Endothelial cell of umbilical vein (primary cell): Measurements from ENCODE around the gene KRT84. TPM values are rescaled to one million over a fixed set of nuclear protein-coding genes. Genes with fewer than 3 reads are reported as not detected.

Source experiments
- BruUV-seq: library from RNA; stranded (reverse); fragments of 400-500 nt; replicated peaks from 2 replicates; lab custom pipeline; 2021; lab: Mats Ljungman, UMichigan
- CTCF ChIA-PET: fragments of 300-600, 350-600 bp; sonication (Branson Sonifier 250); formaldehyde crosslinking; loops from one replicate; lab custom pipeline; 2021; ENCODE audit warnings: antibody characterized with exemption, inconsistent platforms; lab: Charles Lee
- POLR2A ChIA-PET: fragments of 300-600, 350-600 bp; sonication (Branson Sonifier 250); formaldehyde crosslinking; loops from one replicate; lab custom pipeline; 2021; ENCODE audit warnings: antibody characterized with exemption, inconsistent platforms; lab: Charles Lee
- DNase-seq: peaks from one replicate; pipeline ENCODE4 v3.0.0-alpha.2; 2011; ENCODE audit warnings: low read depth, low spot score
- FAIRE-seq: peaks from 2 replicates; lab custom pipeline; 2011; peaks lifted over from hg19 to GRCh38; lab: Jason Lieb, UNC
- H2AFZ ChIP-seq: 2 replicates; pipeline ENCODE4 v1.6.0; 2012; ENCODE audit warnings: low read depth, low read length, control low read depth, inconsistent platforms
- H3K27ac ChIP-seq: 2 replicates; pipeline ENCODE4 v1.5.1; 2011; ENCODE audit warnings: low read depth, mild to moderate bottlenecking, control low read depth, low read length, moderate library complexity; ENCODE audit not compliant: insufficient read depth
- H3K27me3 ChIP-seq, 2 experiments: 2 replicates each; pipeline versions ENCODE4 v1.6.0 to v1.6.1; 2011; ENCODE audit warnings: low read length in 2 of 2, mixed read lengths in 1 of 2; ENCODE audit not compliant: control insufficient read depth in 2 of 2, insufficient read depth in 2 of 2
- H3K36me3 ChIP-seq, 2 experiments: 2 replicates in 1 of 2; 3 replicates in 1 of 2; pipeline ENCODE4 v1.5.1; 2011; ENCODE audit warnings: low read length in 2 of 2, mild to moderate bottlenecking in 1 of 2, moderate library complexity in 1 of 2; ENCODE audit not compliant: control insufficient read depth in 2 of 2, insufficient read depth in 2 of 2; ENCODE audit errors: extremely low read depth in 1 of 2
- H3K4me1 ChIP-seq: 3 replicates; pipeline ENCODE4 v1.5.1; 2011; ENCODE audit warnings: mild to moderate bottlenecking, low read length; ENCODE audit not compliant: control insufficient read depth, insufficient read depth; ENCODE audit errors: extremely low read depth
- H3K4me2 ChIP-seq: 2 replicates; pipeline ENCODE4 v1.6.1; 2011; ENCODE audit warnings: low read length, control low read depth, mixed read lengths; ENCODE audit not compliant: insufficient read depth
- H3K4me3 ChIP-seq, 3 experiments: fragments of 200-600 bp in 1 of 3; sonication (generic), shearing (Covaris generic) in 1 of 3; replicated peaks in 1 of 3; 2 replicates each; pipeline ENCODE4 v1.5.1; 2011 to 2016; ENCODE audit warnings: control low read depth in 3 of 3, low read length in 3 of 3, mild to moderate bottlenecking in 2 of 3, inconsistent platforms in 1 of 3, low read depth in 1 of 3, moderate library complexity in 1 of 3; ENCODE audit not compliant: insufficient read depth in 1 of 3
- H3K79me2 ChIP-seq: 2 replicates; pipeline ENCODE4 v1.6.0; 2012; ENCODE audit warnings: low read length, inconsistent platforms; ENCODE audit not compliant: control insufficient read depth, insufficient read depth
- H3K9ac ChIP-seq: replicated peaks from 2 replicates; pipeline ENCODE3; 2011; ENCODE audit warnings: low read length, control low read depth; ENCODE audit not compliant: insufficient read depth; ENCODE audit errors: extremely low read depth
- H3K9me1 ChIP-seq: replicated peaks from 3 replicates; pipeline ENCODE4 v1.6.0; 2011; ENCODE audit warnings: mild to moderate bottlenecking, low read length; ENCODE audit not compliant: control insufficient read depth, insufficient read depth; ENCODE audit errors: extremely low read depth
- H3K9me3 ChIP-seq: replicated peaks from 2 replicates; pipeline ENCODE4 v1.5.1; 2012; ENCODE audit warnings: low read length, inconsistent platforms; ENCODE audit not compliant: control insufficient read depth, insufficient read depth
- H4K20me1 ChIP-seq: replicated peaks from 2 replicates; pipeline ENCODE3; 2011; ENCODE audit warnings: mild to moderate bottlenecking, low read length; ENCODE audit not compliant: control insufficient read depth, insufficient read depth; ENCODE audit errors: extremely low read depth
- CTCF ChIP-seq, 2 donors: IDR thresholded peaks; 1 replicate in 1 of 2; 2 replicates in 1 of 2; pipeline ENCODE4 v1.5.1; 2011; ENCODE audit warnings: low read length in 2 of 2, mild to moderate bottlenecking in 2 of 2, moderate library complexity in 2 of 2, control low read depth in 1 of 2, inconsistent platforms in 1 of 2, low read depth in 1 of 2; ENCODE audit not compliant: insufficient read depth in 1 of 2; ENCODE audit errors: extremely low read depth in 1 of 2
- EZH2 ChIP-seq: IDR thresholded peaks from 2 replicates; pipeline ENCODE4 v1.6.1; 2012; ENCODE audit warnings: borderline replicate concordance, low read depth, mild to moderate bottlenecking, moderate library complexity, low read length, inconsistent platforms; ENCODE audit not compliant: severe bottlenecking
- GATA2 ChIP-seq: IDR thresholded peaks from 2 replicates; pipeline ENCODE4 v1.7.0; 2011; ENCODE audit warnings: low read depth, mild to moderate bottlenecking, moderate library complexity, mixed read lengths, low read length; ENCODE audit not compliant: insufficient read length, insufficient read depth
- MAX ChIP-seq: IDR thresholded peaks from 2 replicates; pipeline ENCODE4 v1.6.1; 2011; ENCODE audit not compliant: insufficient read depth, insufficient read length
- MYC ChIP-seq: IDR thresholded peaks from one replicate; pipeline ENCODE4 v1.6.1; 2011; ENCODE audit warnings: mild to moderate bottlenecking, low read depth, low read length
- POLR2A ChIP-seq: IDR thresholded peaks from 2 replicates; pipeline ENCODE4 v1.6.1; 2012; ENCODE audit warnings: low read depth, mild to moderate bottlenecking, control low read depth, low read length
- POLR2AphosphoS5 ChIP-seq: IDR thresholded peaks from 2 replicates; pipeline ENCODE4 v1.6.1; 2012; ENCODE audit warnings: low read depth, mild to moderate bottlenecking, control low read depth, low read length, moderate library complexity; ENCODE audit not compliant: insufficient read depth
- dilution Hi-C: fragments of 300-500 bp; cut with MboI; formaldehyde crosslinking; loops from one replicate; pipeline ENCODE4 v1.15.0; 2019; ENCODE audit warnings: low sequenced_read_pairs; ENCODE audit not compliant: extremely low pct_ligation_motif_present
- intact Hi-C: fragments of 100-400 bp; cut with micrococcal nuclease; formaldehyde crosslinking; loops from one replicate; pipeline ENCODE4 v1.10.0; 2022
- polyA plus RNA-seq, 4 experiments: library from polyadenylated mRNA; depleted of rRNA in 3 of 4; stranded (reverse) in 3 of 4; unstranded in 1 of 4; fragments of >200 nt; gene quantifications; 2 replicates each; pipeline versions ENCODE4 v1.2.1 to v1.2.3, GENCODE V29; 2011 to 2012; ENCODE audit warnings: missing spikeins in 1 of 4
- total RNA-seq: library from RNA; stranded (reverse); gene quantifications from 2 replicates; pipeline ENCODE4 v1.2.3, GENCODE V29; 2021

Gene KRT84
- total and polyA plus RNA-seq, 2 donors (not counting 3 experiments of a cell fraction or from before 2014, with no cell fraction given): not detected

- no peak for FAIRE-seq
- no peak for DNase-seq
- dilution Hi-C loops: no loop called here
- no peak overlapping the region for H2AFZ ChIP-seq
- H3K27ac ChIP-seq: no peak overlapping the region
- H3K27me3 ChIP-seq: peaks cover 0 to 4% of the 10 kb centered on the region in 2 experiments
- no peaks in the 10 kb centered on the region for H3K4me1 ChIP-seq
- ChIA-PET POLR2A (interaction anchor here (0.5 kb wide), 1 partner anchor 1242 kb away, joined by 4 read pairs; no protein-coding TSS in a partner anchor), CTCF (interaction anchor here (1.1 to 2.7 kb wide), 6 partner anchors 11 to 589 kb away, joined by 3 to 9 read pairs (median 8); no protein-coding TSS in a partner anchor)
- no peaks in the 10 kb centered on the region for H3K9me3 ChIP-seq
- no TSS peak for BruUV-seq
- H3K4me3 ChIP-seq: no peak overlapping the region
- no peaks in the 10 kb centered on the region for H3K36me3 ChIP-seq
- no peaks in the 10 kb centered on the region for H3K9me1 ChIP-seq
- H3K4me2 ChIP-seq: no peak overlapping the region
- no peaks in the 10 kb centered on the region for H4K20me1 ChIP-seq
- H3K9ac ChIP-seq: no peak overlapping the region
- H3K79me2 ChIP-seq: no peaks in the 10 kb centered on the region
- intact Hi-C loops: loop anchor here (5.0 kb wide), 1 partner anchor 481 kb away; no protein-coding TSS in a partner anchor
- TF ChIP-seq MYC (no peak), CTCF (IDR thresholded peaks at IDR 0.05; ENCODE audit: extremely low read depth in 1 of 2, insufficient read depth in 1 of 2, low read depth in 1 of 2, low read length in 2 of 2) (no peak), GATA2 (no peak), EZH2 (no peak), POLR2AphosphoS5 (no peak), MAX (no peak), POLR2A (no peak)
Measured at GRCh38 chr12:52391618-52392002, 6.2 kb upstream of the KRT84 start.
